GM12878 (cell line): Measurements from ENCODE around the gene PLPPR2. TPM values are rescaled to one million over a fixed set of nuclear protein-coding genes. Genes with fewer than 3 reads are reported as not detected.

Experiments used
- ATAC-seq: fragments of 200-7000 bp; cut with Tn5 transposase; 3 replicates; pipeline ENCODE4 v1.9.1; 2020; ENCODE audit warnings: mild to moderate bottlenecking, moderate library complexity
- BruUV-seq: library from RNA; stranded (reverse); fragments of 400-500 nt; replicated peaks from 2 replicates; lab custom pipeline; 2021; lab: Mats Ljungman, UMichigan
- CTCF ChIA-PET: fragments of 300-600 bp; sonication (Branson Sonifier 250); formaldehyde crosslinking; extraction: SDS; loops from one replicate; lab custom pipeline; 2021; ENCODE audit warnings: inconsistent platforms; lab: Yijun Ruan, JAX
- POLR2A ChIA-PET: fragments of 350-600 bp; formaldehyde crosslinking; extraction: SDS; loops from one replicate; lab custom pipeline; 2021; ENCODE audit warnings: inconsistent platforms; lab: Charles Lee
- RAD21 ChIA-PET: fragments of 300-600 bp; sonication (Branson Sonifier 250); formaldehyde crosslinking; loops from one replicate; lab custom pipeline; 2023; ENCODE audit warnings: antibody characterized with exemption; ENCODE audit not compliant: unreplicated experiment; lab: Charles Lee
- SMC1A ChIA-PET: fragments of 300-600 bp; sonication (Branson Sonifier 250); formaldehyde crosslinking; loops from one replicate; lab custom pipeline; 2023; ENCODE audit not compliant: unreplicated experiment, uncharacterized antibody; lab: Charles Lee
- DNase-seq: peaks from one replicate; pipeline ENCODE4 v3.0.0-alpha.2; 2011; ENCODE audit warnings: low read depth, low spot score
- FAIRE-seq: peaks from 3 replicates; lab custom pipeline; 2011; peaks lifted over from hg19 to GRCh38; lab: Jason Lieb, UNC
- H2AFZ ChIP-seq: 2 replicates; pipeline ENCODE4 v1.6.0; 2011; ENCODE audit warnings: low read depth, low read length, control low read depth; ENCODE audit not compliant: control insufficient read depth
- H3K27ac ChIP-seq: 2 replicates; pipeline ENCODE4 v1.5.1; 2011; ENCODE audit warnings: control low read depth; ENCODE audit not compliant: control insufficient read depth, insufficient read depth
- H3K27me3 ChIP-seq, 2 experiments: replicated peaks in 1 of 2; 2 replicates each; pipeline versions ENCODE4 v1.6.0 to v1.6.1; 2011; ENCODE audit warnings: low read length in 1 of 2; ENCODE audit not compliant: control insufficient read depth in 2 of 2, insufficient read depth in 2 of 2
- H3K36me3 ChIP-seq, 2 experiments: 2 replicates each; pipeline ENCODE4 v1.5.1; 2011; ENCODE audit warnings: low read length in 1 of 2; ENCODE audit not compliant: control insufficient read depth in 2 of 2, insufficient read depth in 2 of 2
- H3K4me1 ChIP-seq: 2 replicates; pipeline ENCODE4 v1.6.1; 2011; ENCODE audit warnings: mild to moderate bottlenecking, low read length, moderate library complexity, mixed read lengths; ENCODE audit not compliant: control insufficient read depth, insufficient read depth
- H3K4me2 ChIP-seq: 2 replicates; pipeline ENCODE4 v1.6.0; 2011; ENCODE audit warnings: control low read depth; ENCODE audit not compliant: control insufficient read depth, insufficient read depth
- H3K4me3 ChIP-seq: fragments of 200-600 bp; sonication (generic); 2 replicates; pipeline ENCODE4 v1.5.1; 2016
- H3K79me2 ChIP-seq: 2 replicates; pipeline ENCODE4 v1.6.0; 2011; ENCODE audit warnings: low read length; ENCODE audit not compliant: control insufficient read depth, insufficient read depth
- H3K9ac ChIP-seq: 2 replicates; pipeline ENCODE4 v1.8.0; 2011; ENCODE audit warnings: low read length, control low read depth, mixed read lengths; ENCODE audit not compliant: control insufficient read depth, insufficient read depth
- H3K9me3 ChIP-seq: replicated peaks from 3 replicates; pipeline ENCODE4 v1.5.1; 2011; ENCODE audit warnings: mild to moderate bottlenecking, low read length; ENCODE audit not compliant: control insufficient read depth, insufficient read depth
- H4K20me1 ChIP-seq: 2 replicates; pipeline ENCODE4 v1.6.0; 2011; ENCODE audit not compliant: control insufficient read depth, insufficient read depth
- MYB ChIP-seq: fragments of 150-350 bp; IDR thresholded peaks from 2 replicates; pipeline ENCODE4 v1.6.1; 2014; ENCODE audit warnings: mild to moderate bottlenecking, low read depth, low read length, borderline replicate concordance
- NFXL1 ChIP-seq: fragments of 450-650 bp; IDR thresholded peaks from 2 replicates; pipeline ENCODE4 v1.6.1; 2017; ENCODE audit warnings: antibody characterized with exemption, mild to moderate bottlenecking, borderline replicate concordance
- POLR2A ChIP-seq: IDR thresholded peaks from 2 replicates; pipeline ENCODE4 v1.6.1; 2011; ENCODE audit warnings: low read depth, mild to moderate bottlenecking, low read length
- RAD51 ChIP-seq: fragments of 450-650 bp; IDR thresholded peaks from 2 replicates; pipeline ENCODE4 v1.6.1; 2016; ENCODE audit warnings: moderate library complexity, mild to moderate bottlenecking, inconsistent platforms
- RFX5 ChIP-seq: IDR thresholded peaks from 2 replicates; pipeline ENCODE4 v1.6.1; 2011; ENCODE audit warnings: low read depth, low read length, improper control_type of control experiment
- ZNF217 ChIP-seq: fragments of 450-650 bp; IDR thresholded peaks from 2 replicates; pipeline ENCODE4 v1.6.1; 2017; ENCODE audit warnings: antibody characterized with exemption, mild to moderate bottlenecking
- WGBS: methylation state at CpG from one replicate; pipeline ENCODE4 v1.1.6; 2016; ENCODE audit warnings: low lambda C conversion rate; ENCODE audit not compliant: insufficient replicate concordance, insufficient coverage; ENCODE audit errors: missing lambda C conversion rate; 5-methylcytosine and 5-hydroxymethylcytosine counted together
- in situ Hi-C: fragments of 300-500 bp; cut with MboI; formaldehyde crosslinking; loops from 9 replicates; pipeline ENCODE4 v1.14.3; 2018; ENCODE audit warnings: mixed read lengths
- intact Hi-C: fragments of 100-400 bp; cut with micrococcal nuclease; formaldehyde crosslinking; loops from one replicate; pipeline ENCODE4 v1.14.2; 2022; ENCODE audit not compliant: unreplicated experiment
- polyA plus RNA-seq, 11 experiments: library from polyadenylated mRNA; depleted of rRNA in 4 of 11; unstranded in 6 of 11; stranded (reverse) in 5 of 11; fragments of >200 nt; fragmentation: Nextera tagmentation in 4 of 11; fragmentation: Illumina TruSeq in 1 of 11; extraction: Ambion mirVana in 4 of 11; extraction: Trizol in 1 of 11; gene quantifications; 1 replicate in 1 of 11; 2 replicates in 10 of 11; pipeline versions ENCODE4 v1.2.1 to v1.2.3, GENCODE V29; 2011 to 2016; ENCODE audit warnings: inconsistent platforms in 2 of 11, missing spikeins in 2 of 11, low read depth in 1 of 11
- total RNA-seq, 4 experiments: library from RNA; depleted of rRNA in 3 of 4; stranded (reverse); fragments of >200 nt in 3 of 4; fragmentation: Illumina TruSeq in 1 of 4; extraction: Trizol in 1 of 4; gene quantifications; 2 replicates each; pipeline versions ENCODE4 v1.2.1 to v1.2.3, GENCODE V29; 2013 to 2021
- TF ChIP-seq, protein P1 (sequence below): IDR thresholded peaks from 2 replicates; pipeline ENCODE4 v1.6.1; 2011; ENCODE audit warnings: low read depth, low read length, improper control_type of control experiment, borderline replicate concordance
- TF ChIP-seq, protein P2 (sequence below): IDR thresholded peaks from 2 replicates; pipeline ENCODE4 v1.6.1; 2011; ENCODE audit warnings: borderline replicate concordance, low read depth, mild to moderate bottlenecking, moderate library complexity, low read length; ENCODE audit not compliant: insufficient read depth, poor library complexity, severe bottlenecking
- TF ChIP-seq, protein P3 (sequence below): fragments of 450-650 bp; IDR thresholded peaks from 2 replicates; pipeline ENCODE4 v1.6.1; 2016; ENCODE audit warnings: mild to moderate bottlenecking
- TF ChIP-seq, protein P4 (sequence below): fragments of 450-650 bp; formaldehyde crosslinking; IDR thresholded peaks from 2 replicates; pipeline ENCODE4 v1.5.0; 2022; ENCODE audit warnings: mild to moderate bottlenecking, missing genetic modification characterization

PLPPR2 gene
- total and polyA plus RNA-seq, 10 of the 15 experiments (the other 5 are each of a cell fraction or from before 2014, with no cell fraction given): 0.09 to 2.8 (median 0.70) TPM

DNA sequence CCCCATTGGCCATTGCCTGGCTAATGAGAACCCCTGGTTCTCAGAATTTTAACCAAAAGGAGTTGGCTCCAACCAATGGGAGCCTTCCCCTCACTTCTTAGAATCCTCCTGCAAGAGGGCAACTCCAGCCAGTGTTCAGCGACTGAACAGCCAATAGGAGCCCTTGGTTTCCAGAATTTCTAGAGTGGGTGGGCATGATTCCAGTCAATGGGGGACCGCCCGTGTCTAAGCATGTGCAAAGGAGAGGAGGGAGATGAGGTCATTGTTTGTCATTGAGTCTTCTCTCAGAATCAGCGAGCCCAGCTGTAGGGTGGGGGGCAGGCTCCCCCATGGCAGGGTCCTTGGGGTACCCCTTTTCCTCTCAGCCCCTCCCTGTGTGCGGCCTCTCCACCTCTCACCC lies 9.7 kb downstream of the PLPPR2 start:
- no peak overlapping the region for H3K4me2 ChIP-seq
- TF ChIP-seq NFXL1: no peak
- TF ChIP-seq, protein P1, sequence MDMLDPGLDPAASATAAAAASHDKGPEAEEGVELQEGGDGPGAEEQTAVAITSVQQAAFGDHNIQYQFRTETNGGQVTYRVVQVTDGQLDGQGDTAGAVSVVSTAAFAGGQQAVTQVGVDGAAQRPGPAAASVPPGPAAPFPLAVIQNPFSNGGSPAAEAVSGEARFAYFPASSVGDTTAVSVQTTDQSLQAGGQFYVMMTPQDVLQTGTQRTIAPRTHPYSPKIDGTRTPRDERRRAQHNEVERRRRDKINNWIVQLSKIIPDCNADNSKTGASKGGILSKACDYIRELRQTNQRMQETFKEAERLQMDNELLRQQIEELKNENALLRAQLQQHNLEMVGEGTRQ: no peak
- TF ChIP-seq, protein P2, sequence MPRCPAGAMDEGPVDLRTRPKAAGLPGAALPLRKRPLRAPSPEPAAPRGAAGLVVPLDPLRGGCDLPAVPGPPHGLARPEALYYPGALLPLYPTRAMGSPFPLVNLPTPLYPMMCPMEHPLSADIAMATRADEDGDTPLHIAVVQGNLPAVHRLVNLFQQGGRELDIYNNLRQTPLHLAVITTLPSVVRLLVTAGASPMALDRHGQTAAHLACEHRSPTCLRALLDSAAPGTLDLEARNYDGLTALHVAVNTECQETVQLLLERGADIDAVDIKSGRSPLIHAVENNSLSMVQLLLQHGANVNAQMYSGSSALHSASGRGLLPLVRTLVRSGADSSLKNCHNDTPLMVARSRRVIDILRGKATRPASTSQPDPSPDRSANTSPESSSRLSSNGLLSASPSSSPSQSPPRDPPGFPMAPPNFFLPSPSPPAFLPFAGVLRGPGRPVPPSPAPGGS: peak; percentile 73
- TF ChIP-seq, all 136 proteins: peak for 1
- Histone ChIP-seq H3K9me3 (no peaks in the 10 kb centered on the region), H4K20me1 (no peaks in the 10 kb centered on the region), H3K4me3 (no peak overlapping the region), H3K27ac (no peak overlapping the region), H2AFZ (no peak overlapping the region), H3K36me3 (no peaks in the 10 kb centered on the region), H3K9ac (no peak overlapping the region), H3K79me2 (no peaks in the 10 kb centered on the region), H3K27me3 (no peaks in the 10 kb centered on the region), H3K4me1 (no peaks in the 10 kb centered on the region)
- ChIA-PET CTCF (interaction anchor here (1.3 kb wide), 1 partner anchor 13 kb away, joined by 3 read pairs; no protein-coding TSS in a partner anchor), RAD21 (no interaction called here), SMC1A (no interaction called here), POLR2A (no interaction called here)
- intact Hi-C loops (no loop called here), in situ Hi-C loops (no loop called here)
- DNase-seq (no peak), FAIRE-seq (no peak), ATAC-seq (no peak)
- BruUV-seq: no TSS peak
- 67% methylated on average over 5 of the region's 5 CpGs for WGBS

DNA sequence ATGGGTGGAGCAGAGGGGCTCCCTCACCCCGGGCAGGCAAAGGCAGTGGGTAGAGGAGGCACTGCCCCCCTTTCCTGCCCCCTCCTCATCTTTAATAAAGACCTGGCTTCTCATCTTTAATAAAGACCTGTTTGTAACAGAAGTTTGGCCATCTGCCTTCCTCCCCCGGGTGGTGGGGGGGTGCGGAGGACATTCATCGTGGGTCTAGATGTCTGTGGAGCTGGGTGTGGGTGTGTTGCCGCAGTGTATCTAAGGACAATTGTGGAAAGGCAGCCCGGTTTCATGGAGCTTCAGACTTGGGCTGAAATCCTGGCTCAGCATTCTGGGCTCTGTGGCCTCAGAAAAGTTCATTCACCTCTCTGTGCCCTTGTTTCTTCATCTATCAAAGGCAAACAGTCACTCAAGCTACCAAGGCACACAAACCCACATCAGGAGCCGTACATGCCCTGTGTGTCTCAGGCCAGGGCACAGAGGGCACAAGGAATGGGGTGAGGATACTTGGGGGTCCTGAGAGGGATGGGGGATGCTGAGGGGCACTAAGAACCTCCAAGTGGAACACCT lies 10.4 kb downstream of the PLPPR2 start:
- Histone ChIP-seq H3K27ac (no peak overlapping the region), H2AFZ (no peak overlapping the region), H3K4me1 (no peaks in the 10 kb centered on the region), H3K4me2 (no peak overlapping the region), H3K9ac (no peak overlapping the region), H3K4me3 (no peak overlapping the region), H3K27me3 (no peaks in the 10 kb centered on the region), H3K36me3 (no peaks in the 10 kb centered on the region), H3K79me2 (no peaks in the 10 kb centered on the region), H4K20me1 (no peaks in the 10 kb centered on the region), H3K9me3 (no peaks in the 10 kb centered on the region)
- SMC1A ChIA-PET: no interaction called here
- no TSS peak for BruUV-seq
- CTCF ChIA-PET: no interaction called here
- POLR2A ChIA-PET: no interaction called here
- intact Hi-C loops (no loop called here), in situ Hi-C loops (no loop called here)
- WGBS: 80% methylated on average over 7 of the region's 7 CpGs
- DNase-seq: no peak
- FAIRE-seq: no peak
- RAD21 ChIA-PET: no interaction called here
- no peak for ATAC-seq
- no peak for TF ChIP-seq MYB
- TF ChIP-seq POLR2A: no peak
- TF ChIP-seq, protein P3, sequence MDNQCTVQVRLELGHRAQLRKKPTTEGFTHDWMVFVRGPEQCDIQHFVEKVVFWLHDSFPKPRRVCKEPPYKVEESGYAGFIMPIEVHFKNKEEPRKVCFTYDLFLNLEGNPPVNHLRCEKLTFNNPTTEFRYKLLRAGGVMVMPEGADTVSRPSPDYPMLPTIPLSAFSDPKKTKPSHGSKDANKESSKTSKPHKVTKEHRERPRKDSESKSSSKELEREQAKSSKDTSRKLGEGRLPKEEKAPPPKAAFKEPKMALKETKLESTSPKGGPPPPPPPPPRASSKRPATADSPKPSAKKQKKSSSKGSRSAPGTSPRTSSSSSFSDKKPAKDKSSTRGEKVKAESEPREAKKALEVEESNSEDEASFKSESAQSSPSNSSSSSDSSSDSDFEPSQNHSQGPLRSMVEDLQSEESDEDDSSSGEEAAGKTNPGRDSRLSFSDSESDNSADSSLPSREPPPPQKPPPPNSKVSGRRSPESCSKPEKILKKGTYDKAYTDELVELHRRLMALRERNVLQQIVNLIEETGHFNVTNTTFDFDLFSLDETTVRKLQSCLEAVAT: no peak
- TF ChIP-seq RAD51: no peak
- no peak for TF ChIP-seq ZNF217
- no peak for TF ChIP-seq RFX5
- TF ChIP-seq, protein P4, sequence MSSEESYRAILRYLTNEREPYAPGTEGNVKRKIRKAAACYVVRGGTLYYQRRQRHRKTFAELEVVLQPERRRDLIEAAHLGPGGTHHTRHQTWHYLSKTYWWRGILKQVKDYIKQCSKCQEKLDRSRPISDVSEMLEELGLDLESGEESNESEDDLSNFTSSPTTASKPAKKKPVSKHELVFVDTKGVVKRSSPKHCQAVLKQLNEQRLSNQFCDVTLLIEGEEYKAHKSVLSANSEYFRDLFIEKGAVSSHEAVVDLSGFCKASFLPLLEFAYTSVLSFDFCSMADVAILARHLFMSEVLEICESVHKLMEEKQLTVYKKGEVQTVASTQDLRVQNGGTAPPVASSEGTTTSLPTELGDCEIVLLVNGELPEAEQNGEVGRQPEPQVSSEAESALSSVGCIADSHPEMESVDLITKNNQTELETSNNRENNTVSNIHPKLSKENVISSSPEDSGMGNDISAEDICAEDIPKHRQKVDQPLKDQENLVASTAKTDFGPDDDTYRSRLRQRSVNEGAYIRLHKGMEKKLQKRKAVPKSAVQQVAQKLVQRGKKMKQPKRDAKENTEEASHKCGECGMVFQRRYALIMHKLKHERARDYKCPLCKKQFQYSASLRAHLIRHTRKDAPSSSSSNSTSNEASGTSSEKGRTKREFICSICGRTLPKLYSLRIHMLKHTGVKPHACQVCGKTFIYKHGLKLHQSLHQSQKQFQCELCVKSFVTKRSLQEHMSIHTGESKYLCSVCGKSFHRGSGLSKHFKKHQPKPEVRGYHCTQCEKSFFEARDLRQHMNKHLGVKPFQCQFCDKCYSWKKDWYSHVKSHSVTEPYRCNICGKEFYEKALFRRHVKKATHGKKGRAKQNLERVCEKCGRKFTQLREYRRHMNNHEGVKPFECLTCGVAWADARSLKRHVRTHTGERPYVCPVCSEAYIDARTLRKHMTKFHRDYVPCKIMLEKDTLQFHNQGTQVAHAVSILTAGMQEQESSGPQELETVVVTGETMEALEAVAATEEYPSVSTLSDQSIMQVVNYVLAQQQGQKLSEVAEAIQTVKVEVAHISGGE (CRISPR knock-in tag): no peak
